GM13976 (cell line): Measurements from ENCODE around the gene ZNF343.

Experiments used
- DNase-seq: peaks from one replicate; pipeline ENCODE4 v3.0.0; 2012; ENCODE audit warnings: low spot score
- CTCF ChIP-seq: IDR thresholded peaks from 2 replicates; pipeline ENCODE4 v1.5.1; 2012; ENCODE audit warnings: borderline replicate concordance, mild to moderate bottlenecking; ENCODE audit not compliant: insufficient read depth; ENCODE audit errors: extremely low read depth, missing control alignments, control extremely low read depth
- in situ Hi-C: fragments of 300-500 bp; cut with MboI; formaldehyde crosslinking; loops from one replicate; pipeline ENCODE4 v1.12.0; 2022; ENCODE audit warnings: low sequenced_read_pairs, mixed read lengths, inconsistent platforms; ENCODE audit not compliant: unreplicated experiment

The ZNF343 gene

GRCh38 chr20:2508631-2509467 is at the start of gene ZNF343:
Gene ZNF343 (minus strand): TSS chr20:2508915. CDS start chr20:2493895, 15,020 bp downstream.
- TF ChIP-seq CTCF: no peak
- in situ Hi-C loops: no loop called here

DNA sequence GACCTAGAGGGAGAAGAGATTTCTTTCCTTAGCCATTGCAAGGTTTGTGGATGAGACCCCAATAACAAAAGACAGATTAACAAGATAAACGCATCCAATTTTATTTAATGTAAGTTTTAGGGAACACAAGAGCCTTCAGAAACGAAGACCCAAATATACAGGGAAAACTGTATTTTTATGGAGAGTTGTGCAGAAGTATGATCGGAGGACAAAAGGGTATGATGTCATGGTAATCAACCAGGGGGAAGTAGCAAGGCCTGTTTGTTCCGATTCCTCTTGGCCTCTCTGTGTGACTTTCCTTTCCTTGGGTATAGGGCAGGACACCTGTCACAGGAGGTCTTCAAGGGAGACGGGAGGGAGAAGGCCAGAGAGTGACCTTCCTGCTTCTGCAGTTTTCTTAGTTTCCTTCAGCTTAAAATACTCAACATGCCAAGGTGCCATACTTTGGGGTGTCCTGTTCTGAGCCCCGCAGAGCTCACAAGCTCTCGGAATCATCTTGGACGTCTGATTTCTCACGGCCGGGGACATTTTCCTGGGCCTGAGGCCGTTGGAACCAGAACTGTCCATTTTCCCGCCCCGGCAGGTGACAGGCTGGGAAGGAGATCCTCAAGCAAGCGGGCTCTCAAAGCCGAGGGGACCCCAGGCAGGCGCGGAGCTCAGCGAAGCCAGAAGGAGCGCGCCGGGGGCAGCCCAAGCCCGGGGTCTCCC is 49.3 kb upstream of the ZNF343 start:
- in situ Hi-C loops: no loop called here
- DNase-seq: peak; percentile 4
- TF ChIP-seq CTCF: no peak

More at GRCh38 chr20:2508631-2509467, at the start of gene ZNF343:
- peak; percentile 92 for DNase-seq

GRCh38 chr20:2545594-2545993 is 36.9 kb upstream of the ZNF343 start:
- DNase-seq: no peak
- in situ Hi-C loops: no loop called here
- TF ChIP-seq CTCF: no peak

DNA sequence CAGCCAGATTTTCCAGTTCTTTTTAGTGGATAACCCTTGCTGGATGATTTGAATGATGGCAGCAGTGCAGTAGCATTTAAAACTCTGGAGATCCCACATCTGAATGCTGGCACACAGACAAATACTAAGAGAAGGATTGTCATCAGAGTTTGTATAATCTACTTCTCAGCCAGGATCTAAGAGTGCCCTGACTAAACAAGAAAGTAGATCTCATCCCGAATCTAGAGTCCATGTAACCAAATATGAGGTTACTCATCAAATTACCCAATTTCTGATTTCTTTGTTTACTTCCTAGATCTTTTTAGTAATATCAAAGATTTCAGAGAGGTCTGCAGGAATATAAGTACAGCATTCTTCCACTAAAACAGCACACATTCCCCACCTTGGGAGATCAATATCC is 35.5 kb upstream of the ZNF343 start:
- no peak for TF ChIP-seq CTCF
- in situ Hi-C loops: no loop called here

GRCh38 chr20:2542361-2542760 is 33.6 kb upstream of the ZNF343 start:
- in situ Hi-C loops: no loop called here
- no peak for DNase-seq
- no peak for TF ChIP-seq CTCF

More for the DNA sequence above, 35.5 kb upstream of the ZNF343 start:
- DNase-seq: no peak

DNA sequence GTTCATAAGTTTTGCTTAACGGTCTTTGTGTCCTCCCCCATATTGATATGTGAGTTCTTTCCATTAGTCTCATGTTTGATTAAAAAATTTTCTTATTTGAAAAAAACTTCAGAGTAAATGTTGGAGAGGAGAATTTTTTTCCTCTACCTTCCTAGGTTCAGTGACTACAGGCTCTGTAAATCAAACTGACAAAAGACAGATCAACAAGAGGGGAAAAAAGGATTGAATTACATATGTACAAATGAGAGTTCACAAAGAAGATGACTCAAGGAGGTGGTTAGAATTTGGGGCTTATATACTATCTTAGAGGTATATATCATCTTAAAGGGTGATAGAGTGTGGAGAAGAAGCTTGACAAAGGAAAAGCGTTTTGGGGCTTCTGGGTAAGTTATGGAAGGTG is 33.2 kb upstream of the ZNF343 start:
- no peak for TF ChIP-seq CTCF
- DNase-seq: no peak

More for the DNA sequence above, 33.2 kb upstream of the ZNF343 start:
- in situ Hi-C loops: no loop called here
